Fibroblast of lung (primary cell): ENCODE data around the gene PCIF1. TPM values are rescaled to one million over a fixed set of nuclear protein-coding genes. Genes with fewer than 3 reads are reported as not detected.
"Not testable (repeated sequence)": the region's sequence is repeated elsewhere in the genome, so short reads cannot be mapped to it uniquely, and the experiment has no call there.

Experiments
- DNase-seq, 2 donors: peaks; one replicate each; pipeline versions ENCODE4 v3.0.0 to v3.0.0-alpha.2; 2010; ENCODE audit warnings: low read depth in 2 of 2
- H2AFZ ChIP-seq: 2 replicates; pipeline ENCODE4 v1.5.1; 2012; ENCODE audit warnings: low read length, control low read depth, inconsistent platforms
- H3K27ac ChIP-seq: 2 replicates; pipeline ENCODE4 v1.5.1; 2011; ENCODE audit warnings: low read length, control low read depth; ENCODE audit not compliant: insufficient read depth
- H3K27me3 ChIP-seq: 2 replicates; pipeline ENCODE4 v1.5.1; 2011; ENCODE audit warnings: mild to moderate bottlenecking, low read length; ENCODE audit not compliant: control insufficient read depth, insufficient read depth
- H3K36me3 ChIP-seq: 2 replicates; pipeline ENCODE4 v1.5.1; 2011; ENCODE audit warnings: low read length; ENCODE audit not compliant: control insufficient read depth, insufficient read depth
- H3K4me1 ChIP-seq: 2 replicates; pipeline ENCODE4 v1.5.1; 2011; ENCODE audit warnings: low read length; ENCODE audit not compliant: control insufficient read depth, insufficient read depth; ENCODE audit errors: extremely low read depth
- H3K4me2 ChIP-seq: 2 replicates; pipeline ENCODE4 v1.5.1; 2011; ENCODE audit warnings: low read length, control low read depth; ENCODE audit not compliant: insufficient read depth; ENCODE audit errors: extremely low read depth
- H3K4me3 ChIP-seq, 4 experiments: fragments of 200-600 bp in 1 of 4; sonication (generic) in 1 of 4; replicated peaks in 1 of 4; 2 replicates each; pipeline ENCODE4 v1.5.1; 2011 to 2016; ENCODE audit warnings: low read length in 4 of 4, low read depth in 3 of 4, mild to moderate bottlenecking in 3 of 4, control low read depth in 2 of 4, inconsistent platforms in 1 of 4, mixed read lengths in 1 of 4; ENCODE audit not compliant: insufficient read depth in 1 of 4; ENCODE audit errors: control extremely low read depth in 1 of 4
- H3K79me2 ChIP-seq: 2 replicates; pipeline ENCODE4 v1.5.1; 2012; ENCODE audit warnings: mild to moderate bottlenecking, low read length, inconsistent platforms; ENCODE audit not compliant: control insufficient read depth, insufficient read depth
- H3K9ac ChIP-seq: 2 replicates; pipeline ENCODE4 v1.5.1; 2011; ENCODE audit warnings: mild to moderate bottlenecking, low read length, control low read depth; ENCODE audit not compliant: insufficient read depth
- H3K9me3 ChIP-seq: 2 replicates; pipeline ENCODE4 v1.5.1; 2012; ENCODE audit warnings: low read depth, low read length; ENCODE audit not compliant: control insufficient read depth, insufficient read depth
- H4K20me1 ChIP-seq: 2 replicates; pipeline ENCODE4 v1.5.1; 2011; ENCODE audit warnings: low read length; ENCODE audit not compliant: control insufficient read depth, insufficient read depth; ENCODE audit errors: extremely low read depth
- CTCF ChIP-seq, 2 donors: IDR thresholded peaks in 1 of 2; conservative IDR thresholded peaks in 1 of 2; 1 replicate in 1 of 2; 2 replicates in 1 of 2; pipeline ENCODE4 v1.5.1; 2011 to 2012; ENCODE audit warnings: low read length in 2 of 2, control low read depth in 1 of 2, inconsistent platforms in 1 of 2, low read depth in 1 of 2, mild to moderate bottlenecking in 1 of 2
- EZH2 ChIP-seq: IDR thresholded peaks from 2 replicates; pipeline ENCODE4 v1.5.1; 2012; ENCODE audit warnings: low read length, control low read depth, mild to moderate bottlenecking; ENCODE audit errors: missing control alignments
- polyA plus RNA-seq, 2 donors: library from polyadenylated mRNA; depleted of rRNA in 1 of 2; stranded (reverse) in 1 of 2; unstranded in 1 of 2; fragments of >200 nt; gene quantifications; 2 replicates each; pipeline ENCODE4 v1.2.1, GENCODE V29; 2011 to 2012; ENCODE audit warnings: missing spikeins in 1 of 2
- total RNA-seq: library from RNA; depleted of rRNA; stranded (reverse); fragments of >200 nt; gene quantifications from 2 replicates; pipeline ENCODE4 v1.2.1, GENCODE V29; 2014

The PCIF1 gene
- total and polyA plus RNA-seq, 2 donors (not counting 1 experiment from before 2014, with no cell fraction given) = 9.9 to 16.0 TPM

GRCh38 chr20:45899046-45899835 lies 35.2 kb upstream of the PCIF1 start:
- no peak for TF ChIP-seq EZH2
- TF ChIP-seq CTCF (conservative IDR thresholded peaks at IDR 0.05 in 1 of 2, IDR thresholded peaks at IDR 0.05 in 1 of 2; ENCODE audit: low read depth in 1 of 2, low read length in 2 of 2) = no peak
- no peaks in the 10 kb centered on the region for H3K4me1 ChIP-seq
- H3K36me3 ChIP-seq = peaks cover 24% of the 10 kb centered on the region

GRCh38 chr20:45901332-45901731 lies 33.2 kb upstream of the PCIF1 start:
- H3K36me3 ChIP-seq = peaks cover 13% of the 10 kb centered on the region
- H3K27ac ChIP-seq, H3K9ac ChIP-seq, H2AFZ ChIP-seq, H3K27me3 ChIP-seq, H3K79me2 ChIP-seq, H3K4me3 ChIP-seq, H3K4me2 ChIP-seq, DNase-seq, H3K9me3 ChIP-seq, H4K20me1 ChIP-seq, H3K4me1 ChIP-seq: not testable (repeated sequence)

More at GRCh38 chr20:45899046-45899835, 35.2 kb upstream of the PCIF1 start:
- no peaks in the 10 kb centered on the region for H3K27me3 ChIP-seq
- H3K9ac ChIP-seq = no peak overlapping the region
- DNase-seq = no peak
- no peak overlapping the region for H3K4me2 ChIP-seq
- no peaks in the 10 kb centered on the region for H3K79me2 ChIP-seq
- H2AFZ ChIP-seq = no peak overlapping the region
- no peaks in the 10 kb centered on the region for H4K20me1 ChIP-seq
- no peak overlapping the region for H3K27ac ChIP-seq
- H3K4me3 ChIP-seq = no peak overlapping the region
- H3K9me3 ChIP-seq = no peaks in the 10 kb centered on the region

- Histone ChIP-seq H2AFZ (no peak overlapping the region), H3K4me1 (peaks cover 5% of the 10 kb centered on the region), H3K9me3 (no peaks in the 10 kb centered on the region), H3K9ac (no peak overlapping the region), H3K79me2 (no peaks in the 10 kb centered on the region), H3K27me3 (no peaks in the 10 kb centered on the region), H3K4me3 (no peak overlapping the region), H3K4me2 (no peak overlapping the region), H4K20me1 (no peaks in the 10 kb centered on the region), H3K27ac (no peak overlapping the region), H3K36me3 (peaks cover 13% of the 10 kb centered on the region)
- TF ChIP-seq CTCF (conservative IDR thresholded peaks at IDR 0.05 in 1 of 2, IDR thresholded peaks at IDR 0.05 in 1 of 2; ENCODE audit: low read depth in 1 of 2, low read length in 2 of 2) (no peak), EZH2 (no peak)
- DNase-seq = no peak
These were observed 32.2 kb upstream of the PCIF1 start for GRCh38 chr20:45902199-45902701.
